SJCRH30 (cell line): ENCODE results near the gene FKBP7. TPM values are rescaled to one million over a fixed set of nuclear protein-coding genes. Genes with fewer than 3 reads are reported as not detected.
A peak's percentile ranks its signal among the peaks of the same experiment; 100 is the strongest.

Experiments used
- DNase-seq, 2 experiments: peaks; one replicate each; pipeline ENCODE4 v3.0.0-alpha.2; 2015 to 2020
- H3K27ac ChIP-seq: fragments of 250-450 bp; sonication (Bioruptor Pico); 2 replicates; pipeline ENCODE4 v1.5.1; 2020; ENCODE audit warnings: mild to moderate bottlenecking, moderate library complexity
- H3K27me3 ChIP-seq: fragments of 250-450 bp; sonication (Bioruptor Pico); 2 replicates; pipeline ENCODE4 v1.5.1; 2020; ENCODE audit warnings: mild to moderate bottlenecking, moderate library complexity
- H3K36me3 ChIP-seq: fragments of 250-450 bp; sonication (Bioruptor Pico); 2 replicates; pipeline ENCODE4 v1.5.1; 2020; ENCODE audit warnings: mild to moderate bottlenecking, moderate library complexity
- H3K4me1 ChIP-seq: fragments of 250-450 bp; sonication (Bioruptor Pico); 2 replicates; pipeline ENCODE4 v1.5.1; 2020; ENCODE audit warnings: mild to moderate bottlenecking, moderate library complexity
- H3K4me3 ChIP-seq: fragments of 250-450 bp; sonication (Bioruptor Pico); 2 replicates; pipeline ENCODE4 v1.5.1; 2020; ENCODE audit warnings: mild to moderate bottlenecking, moderate library complexity
- H3K9me3 ChIP-seq: fragments of 250-450 bp; sonication (Bioruptor Pico); replicated peaks from 2 replicates; pipeline ENCODE4 v1.5.1; 2020; ENCODE audit warnings: mild to moderate bottlenecking, moderate library complexity
- total RNA-seq: library from RNA; depleted of rRNA; stranded (reverse); fragments of >200 nt; shearing (Covaris generic); gene quantifications from 2 replicates; pipeline ENCODE4 v1.2.3, GENCODE V29; 2014

FKBP7 gene
- total RNA-seq, 1 experiment from 2014 or later, result 48.4 TPM

DNA sequence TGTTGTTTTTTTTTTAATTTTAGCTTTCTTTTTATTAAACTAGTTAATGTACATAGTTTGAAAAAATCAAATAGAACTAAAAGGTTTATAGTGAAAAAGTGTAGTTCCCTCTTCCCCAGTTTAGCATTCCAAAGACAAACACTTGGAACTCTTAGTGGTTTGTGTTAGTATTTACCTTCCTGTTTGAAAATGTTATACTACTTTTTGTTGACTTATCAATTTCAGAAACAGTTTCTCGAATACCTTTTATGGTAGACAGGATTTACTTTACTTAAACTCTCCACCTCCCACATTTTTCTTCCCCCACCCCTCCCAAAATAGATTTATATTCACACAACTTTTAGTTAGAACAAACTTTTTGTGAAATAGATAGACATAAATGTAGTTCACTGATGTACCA lies 28.5 kb upstream of the FKBP7 start:
- no peak for DNase-seq
- Histone ChIP-seq H3K4me1 (no peaks in the 10 kb centered on the region), H3K27ac (no peak overlapping the region), H3K9me3 (no peaks in the 10 kb centered on the region), H3K36me3 (peaks cover 31% of the 10 kb centered on the region), H3K4me3 (no peak overlapping the region), H3K27me3 (no peaks in the 10 kb centered on the region)

DNA sequence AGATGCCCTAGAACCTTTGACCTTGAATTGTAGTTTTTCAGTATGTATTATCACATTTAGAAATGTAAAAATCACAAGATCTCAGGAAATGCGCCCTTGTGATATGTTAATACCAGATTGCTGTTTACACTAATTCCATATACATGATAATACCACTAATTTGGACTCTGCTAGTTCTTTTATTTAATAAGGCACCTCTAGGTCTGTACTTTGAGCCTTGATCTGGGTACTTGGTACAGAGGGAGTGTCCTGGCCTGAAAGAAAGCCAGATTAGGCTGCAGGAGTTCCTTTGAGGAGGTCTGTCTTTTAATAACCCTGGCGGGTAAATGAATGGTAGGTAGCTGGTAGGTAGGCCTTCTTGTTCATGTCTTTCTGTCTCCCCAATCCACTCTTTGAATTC lies 28.1 kb upstream of the FKBP7 start:
- Histone ChIP-seq H3K9me3 (no peaks in the 10 kb centered on the region), H3K4me3 (no peak overlapping the region), H3K4me1 (no peaks in the 10 kb centered on the region), H3K36me3 (peaks cover 34% of the 10 kb centered on the region), H3K27ac (no peak overlapping the region), H3K27me3 (no peaks in the 10 kb centered on the region)
- no peak for DNase-seq

DNA sequence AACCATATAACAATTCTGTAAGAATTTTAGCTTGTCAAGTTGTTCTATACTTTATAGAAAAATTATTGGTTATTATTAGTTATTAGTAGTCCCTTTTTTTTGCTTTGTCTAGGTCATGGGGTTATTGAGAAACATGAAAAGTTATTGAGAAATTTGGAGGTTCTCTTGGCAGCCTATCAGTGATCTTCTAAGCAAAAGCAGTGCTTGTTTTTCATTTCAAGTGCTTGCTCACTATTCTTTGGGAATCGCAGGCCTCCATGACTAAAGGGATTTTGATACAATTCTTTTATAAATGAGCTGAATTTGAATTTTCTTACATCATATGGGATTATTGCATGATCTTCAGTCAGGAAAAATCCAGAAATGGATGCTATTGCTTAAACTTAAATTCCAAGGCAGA lies 27.7 kb upstream of the FKBP7 start:
- Histone ChIP-seq H3K36me3 (peaks cover 38% of the 10 kb centered on the region), H3K27ac (no peak overlapping the region), H3K27me3 (no peaks in the 10 kb centered on the region), H3K4me3 (no peak overlapping the region), H3K4me1 (no peaks in the 10 kb centered on the region), H3K9me3 (no peaks in the 10 kb centered on the region)
- DNase-seq, result no peak

DNA sequence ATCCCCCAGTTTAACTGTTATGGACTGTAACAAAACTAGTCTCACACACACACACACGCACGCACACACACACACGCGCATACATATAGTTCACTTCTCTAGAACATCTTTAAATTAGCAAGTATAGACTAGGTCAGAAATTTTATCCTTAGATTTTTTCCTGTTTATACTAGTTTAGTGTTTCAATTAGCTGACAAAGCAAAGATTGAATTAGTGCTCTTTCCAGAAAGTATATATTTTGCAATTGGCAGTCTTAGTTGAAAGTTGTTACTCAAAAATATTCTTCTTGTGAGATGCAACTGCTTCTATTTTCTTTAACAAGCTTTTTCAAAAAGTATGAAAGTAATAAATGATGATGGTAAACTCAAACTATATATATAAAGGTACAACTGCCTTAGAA lies 24.4 kb upstream of the FKBP7 start:
- Histone ChIP-seq H3K9me3 (no peaks in the 10 kb centered on the region), H3K36me3 (peaks cover 45% of the 10 kb centered on the region), H3K27ac (no peak overlapping the region), H3K4me3 (no peak overlapping the region), H3K27me3 (no peaks in the 10 kb centered on the region), H3K4me1 (no peaks in the 10 kb centered on the region)
- DNase-seq, result no peak

DNA sequence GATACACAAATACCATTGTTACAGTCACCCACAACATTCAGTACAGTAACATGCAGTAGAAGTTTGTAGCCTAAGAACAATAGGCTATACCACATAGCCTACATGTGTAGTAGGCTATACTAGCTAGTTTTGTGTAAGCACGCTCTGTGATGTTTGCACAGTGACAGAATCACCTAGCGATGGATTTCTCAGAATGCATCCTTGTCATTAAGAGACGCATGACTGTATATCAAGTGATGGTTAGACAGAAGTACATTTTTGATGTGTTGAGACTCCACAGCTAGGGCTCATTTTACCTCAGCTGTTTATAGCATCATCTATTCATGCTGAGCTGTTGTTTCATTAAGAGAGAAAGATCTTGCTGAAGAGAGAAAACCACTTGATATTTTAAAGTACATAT lies 21.2 kb upstream of the FKBP7 start:
- Histone ChIP-seq H3K4me3 (no peak overlapping the region), H3K27ac (no peak overlapping the region), H3K36me3 (peaks cover 37% of the 10 kb centered on the region), H3K9me3 (no peaks in the 10 kb centered on the region), H3K27me3 (no peaks in the 10 kb centered on the region), H3K4me1 (no peaks in the 10 kb centered on the region)
- DNase-seq, result no peak

DNA sequence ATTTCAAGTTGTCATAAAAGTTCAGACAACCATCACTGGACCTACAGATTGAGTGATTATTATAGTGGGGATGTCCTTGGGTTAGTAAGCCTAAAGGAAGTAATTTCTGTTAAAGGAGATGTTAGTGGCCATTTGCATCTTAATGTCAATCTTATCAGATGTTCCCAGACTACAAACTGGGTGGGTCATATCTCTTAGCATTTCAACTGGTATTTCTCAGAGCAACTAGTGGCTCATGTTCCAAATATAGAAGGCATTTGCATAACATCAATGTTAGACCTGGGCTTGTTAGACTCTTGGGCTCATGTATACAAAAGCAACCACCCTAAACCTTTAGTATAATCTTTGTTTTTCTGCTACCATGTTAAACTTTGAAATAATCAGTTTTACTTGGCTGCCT lies 19.7 kb upstream of the FKBP7 start:
- Histone ChIP-seq H3K27me3 (no peaks in the 10 kb centered on the region), H3K4me1 (no peaks in the 10 kb centered on the region), H3K4me3 (no peak overlapping the region), H3K27ac (no peak overlapping the region), H3K36me3 (peaks cover 38% of the 10 kb centered on the region), H3K9me3 (no peaks in the 10 kb centered on the region)
- DNase-seq, result no peak

DNA sequence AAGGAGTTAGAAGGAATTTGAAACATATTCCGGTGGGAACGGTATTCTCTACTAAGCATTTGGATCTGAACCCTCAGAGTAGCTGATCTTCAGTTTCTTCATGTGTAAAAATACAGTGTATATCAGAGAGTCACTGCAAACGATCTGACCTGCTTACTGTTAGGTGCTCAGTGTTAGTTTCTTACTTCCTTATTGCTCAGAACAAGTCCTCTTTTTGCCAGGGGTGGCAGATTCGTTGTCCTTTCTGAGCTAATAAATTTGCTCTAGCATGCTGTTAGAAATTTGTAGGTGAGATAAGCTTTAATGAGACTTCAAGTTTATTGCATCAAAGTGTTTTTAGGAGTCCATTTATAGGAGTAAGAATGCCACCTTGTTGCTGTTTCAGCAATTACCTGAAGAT lies 17.6 kb upstream of the FKBP7 start:
- Histone ChIP-seq H3K9me3 (no peaks in the 10 kb centered on the region), H3K27me3 (no peaks in the 10 kb centered on the region), H3K4me3 (no peak overlapping the region), H3K27ac (no peak overlapping the region), H3K4me1 (no peaks in the 10 kb centered on the region), H3K36me3 (peaks cover 32% of the 10 kb centered on the region)
- DNase-seq, result no peak

DNA sequence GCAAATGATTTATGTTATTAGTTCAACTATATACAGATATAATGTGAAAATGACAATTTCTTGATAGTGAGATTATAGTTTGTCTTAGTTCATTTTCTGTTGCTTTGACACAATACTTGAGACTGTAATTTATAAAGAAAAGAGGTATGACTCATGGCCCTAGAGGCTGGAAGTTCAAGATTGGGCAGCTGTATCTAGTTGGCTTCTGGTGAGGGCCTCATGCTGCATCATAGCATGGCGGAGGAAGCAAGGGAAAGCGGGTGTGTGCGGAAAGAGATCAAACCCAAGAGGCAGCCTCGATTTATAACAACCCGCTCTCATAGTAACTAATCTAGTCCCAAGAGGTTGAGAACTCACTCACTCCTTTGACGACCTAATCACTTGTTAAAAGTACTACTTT lies 13.2 kb upstream of the FKBP7 start:
- Histone ChIP-seq H3K27ac (no peak overlapping the region), H3K9me3 (no peaks in the 10 kb centered on the region), H3K36me3 (peaks cover 32% of the 10 kb centered on the region; the same call in 1 of the 2 replicates), H3K4me1 (no peaks in the 10 kb centered on the region), H3K27me3 (no peaks in the 10 kb centered on the region), H3K4me3 (no peak overlapping the region)
- no peak for DNase-seq

DNA sequence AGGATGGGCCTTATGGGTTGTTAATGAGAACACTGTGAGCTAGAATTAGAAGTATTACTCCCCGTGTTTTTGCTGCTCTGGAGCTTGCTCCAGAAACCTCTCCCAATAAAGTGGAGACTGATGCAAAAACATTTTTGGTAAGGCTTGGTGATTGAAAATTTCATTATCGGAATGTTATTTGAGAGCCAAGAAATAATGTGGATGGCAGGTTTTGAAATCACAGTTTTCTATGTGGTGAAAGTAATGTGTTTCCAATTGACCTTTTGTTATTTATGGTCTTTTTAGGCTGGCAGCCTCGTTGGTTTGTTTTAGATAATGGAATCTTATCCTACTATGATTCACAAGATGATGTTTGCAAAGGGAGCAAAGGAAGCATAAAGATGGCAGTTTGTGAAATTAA lies 7.0 kb upstream of the FKBP7 start:
- DNase-seq, result no peak
- Histone ChIP-seq H3K4me3 (no peak overlapping the region), H3K4me1 (no peaks in the 10 kb centered on the region), H3K36me3 (peaks cover 23% of the 10 kb centered on the region), H3K27ac (no peak overlapping the region), H3K27me3 (no peaks in the 10 kb centered on the region), H3K9me3 (no peaks in the 10 kb centered on the region)

DNA sequence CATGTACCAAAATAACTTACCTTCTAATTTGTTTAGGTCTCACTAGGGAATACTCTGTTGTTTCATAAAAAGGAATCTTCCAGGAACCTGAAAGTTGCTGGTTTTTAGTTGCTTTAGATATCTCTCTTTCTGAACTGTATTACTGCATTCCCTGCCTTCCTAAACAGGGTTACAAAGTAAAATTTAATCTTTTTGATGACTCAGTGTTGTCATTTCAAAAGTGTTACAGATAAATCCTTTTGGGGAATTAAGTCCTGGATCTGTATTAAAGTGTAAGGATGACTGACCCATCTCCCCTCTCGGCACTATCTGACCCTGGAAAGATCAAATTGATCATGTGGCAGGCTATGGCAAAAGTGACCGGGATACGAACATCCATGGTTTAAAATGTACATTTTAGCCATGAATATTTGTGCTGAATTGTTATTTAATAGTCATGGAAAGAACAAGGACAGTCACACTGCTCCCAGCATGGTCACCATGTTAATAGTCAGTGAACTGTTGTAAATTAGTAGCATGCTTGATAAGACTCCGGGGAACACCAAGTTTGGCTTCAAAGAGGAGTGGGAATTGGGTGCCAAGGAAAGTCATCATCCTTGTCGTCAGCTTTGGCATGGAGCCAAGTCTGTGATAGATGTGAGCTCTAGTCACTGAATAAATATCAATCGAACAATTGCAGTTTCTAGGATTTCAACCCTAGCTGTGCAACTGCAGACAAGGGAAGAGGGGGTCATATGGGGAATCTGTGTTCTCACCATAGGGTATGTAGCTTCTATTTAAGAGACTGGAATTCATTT lies 6.0 kb upstream of the FKBP7 start:
- Histone ChIP-seq H3K4me3 (no peak overlapping the region), H3K36me3 (peaks cover 20% of the 10 kb centered on the region), H3K4me1 (no peaks in the 10 kb centered on the region), H3K9me3 (no peaks in the 10 kb centered on the region), H3K27me3 (no peaks in the 10 kb centered on the region), H3K27ac (no peak overlapping the region)
- peak in 1 of 2 experiments; percentile 20 for DNase-seq

DNA sequence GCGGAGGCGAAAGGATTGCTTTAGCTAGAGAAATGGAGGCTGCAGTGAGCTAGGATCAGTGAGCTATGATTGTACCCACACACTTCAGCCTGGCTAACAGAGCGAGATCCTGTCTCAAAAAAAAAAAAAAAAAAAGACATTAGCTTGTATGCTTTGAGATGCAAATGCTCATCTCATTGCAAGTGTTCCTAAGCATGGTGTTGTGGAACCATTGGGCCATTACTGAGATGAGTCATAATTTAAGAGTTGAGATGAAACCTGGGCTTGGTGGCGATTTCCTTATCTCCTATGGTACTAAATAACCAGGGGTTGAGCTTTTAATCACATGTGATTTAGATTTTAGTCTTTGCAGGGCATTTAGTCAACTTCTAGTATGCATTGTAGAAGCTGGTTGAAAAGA lies 4.0 kb upstream of the FKBP7 start:
- Histone ChIP-seq H3K9me3 (no peaks in the 10 kb centered on the region), H3K36me3 (peaks cover 10% of the 10 kb centered on the region), H3K27me3 (no peaks in the 10 kb centered on the region), H3K4me1 (no peaks in the 10 kb centered on the region), H3K27ac (no peak overlapping the region), H3K4me3 (no peak overlapping the region)
- DNase-seq, result no peak

DNA sequence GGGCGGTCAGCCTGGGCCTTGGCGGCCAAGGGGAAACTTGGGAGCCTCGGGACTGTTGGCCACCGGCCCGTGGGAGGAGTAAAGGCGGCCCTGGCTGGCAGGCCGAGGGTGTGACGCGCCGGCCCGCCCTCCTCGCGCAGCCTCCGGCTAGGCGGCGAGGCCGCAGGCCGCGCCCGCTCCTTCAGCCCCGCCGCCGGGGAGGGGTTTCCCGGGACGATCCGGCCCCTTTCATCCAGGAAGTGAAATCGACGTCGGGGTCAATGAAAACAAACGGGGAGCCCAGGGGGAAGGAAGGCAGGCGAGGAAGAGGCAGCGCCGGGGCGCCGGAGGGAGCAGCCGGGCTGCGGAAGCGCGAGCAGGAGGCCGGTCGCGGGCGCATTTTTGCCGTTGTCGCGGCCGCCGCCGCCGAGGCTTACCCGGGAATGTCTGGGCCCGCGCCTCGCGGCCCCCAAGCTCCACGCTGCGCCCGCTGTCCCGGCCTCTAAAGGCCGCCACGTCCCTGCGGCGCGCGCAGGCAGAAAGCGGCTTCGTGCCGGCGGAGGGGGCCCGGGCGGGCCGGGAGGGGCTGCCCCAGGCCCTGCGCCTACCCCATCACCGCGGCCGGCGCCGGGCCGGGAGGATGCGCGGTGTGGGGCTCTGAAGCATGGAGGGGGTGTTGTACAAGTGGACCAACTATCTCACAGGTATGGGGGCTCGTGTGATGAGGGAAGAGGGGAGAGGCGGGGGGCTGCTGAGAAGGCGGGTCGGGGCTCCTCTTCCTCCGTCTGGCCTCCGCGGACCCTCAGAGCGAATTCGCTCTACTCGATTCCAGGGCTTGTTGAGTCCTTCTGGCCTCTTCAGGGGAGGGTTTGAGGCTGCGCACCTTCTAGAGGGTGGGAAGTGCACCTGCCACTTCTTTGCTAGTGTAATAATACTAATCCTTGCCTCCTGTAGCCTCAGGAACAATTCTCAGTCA lies 2.1 kb upstream of the FKBP7 start, which contains the start of gene PLEKHA3:
PLEKHA3 (plus strand) TSS at position 231 of the 955 bp plus-strand sequence; CDS start at position 644, 413 bp downstream.
- Histone ChIP-seq H3K36me3 (peaks cover 3% of the 10 kb centered on the region; the same call in 1 of the 2 replicates), H3K4me3 (peak within 1 kb of the TSS; percentile 82)

DNA sequence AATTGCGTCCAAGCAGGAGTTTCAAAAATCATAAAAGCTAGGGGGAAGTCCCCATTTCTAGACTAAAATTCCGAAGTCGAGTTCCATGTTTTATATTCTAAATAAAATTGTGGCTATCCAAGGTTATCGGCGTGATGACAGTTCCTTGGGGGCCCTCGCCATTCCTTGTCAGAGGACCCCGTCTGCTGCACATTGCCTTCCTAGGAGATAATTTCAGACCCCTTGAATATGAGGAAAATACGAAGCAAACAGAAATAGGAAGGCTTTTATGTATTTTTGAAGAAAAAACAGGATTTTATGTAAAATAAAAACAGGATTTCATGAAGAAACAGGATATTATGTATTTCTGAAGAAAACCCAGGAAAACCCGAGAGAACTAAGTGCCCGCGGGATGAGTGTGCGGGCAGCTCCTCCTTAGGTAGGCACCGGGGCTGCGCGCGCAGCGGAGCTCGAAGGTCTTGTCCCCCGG lies 1.4 kb upstream of the FKBP7 start:
- Histone ChIP-seq H3K9me3 (no peaks in the 10 kb centered on the region), H3K27ac (peak overlapping the region; percentile 0; the same call in 1 of the 2 replicates), H3K4me3 (peak overlapping the region; percentile 82), H3K27me3 (no peaks in the 10 kb centered on the region), H3K4me1 (no peaks in the 10 kb centered on the region; the same call in 1 of the 2 replicates), H3K36me3 (no peaks in the 10 kb centered on the region)
- peak in 1 of 2 experiments; percentile 6 for DNase-seq

More for the DNA sequence above, 2.1 kb upstream of the FKBP7 start, which contains the start of gene PLEKHA3:
- DNase-seq, result peak; percentile 98
- H3K27ac ChIP-seq, result peak within 1 kb of the TSS; percentile 63
- no peaks in the 10 kb centered on the region for H3K27me3 ChIP-seq
- no peaks in the 10 kb centered on the region; the same call in 1 of the 2 replicates for H3K4me1 ChIP-seq
- no peaks in the 10 kb centered on the region for H3K9me3 ChIP-seq

DNA sequence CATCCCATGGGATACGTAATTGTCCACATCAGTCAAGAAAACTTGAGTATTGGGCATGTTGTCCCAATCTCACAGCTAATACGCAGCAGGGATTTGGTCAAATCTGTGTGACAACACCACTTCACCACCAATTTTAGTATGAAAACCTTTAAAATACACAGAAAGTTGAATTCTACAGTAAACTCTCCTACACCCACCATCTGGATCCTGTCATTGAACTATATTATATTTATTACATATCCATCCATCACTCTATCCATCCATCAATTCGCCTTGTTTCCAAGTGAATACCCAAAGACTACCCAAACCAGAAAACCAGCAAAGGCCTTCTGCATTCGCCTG lies 846 bp upstream of the FKBP7 start:
- no peaks in the 10 kb centered on the region for H3K36me3 ChIP-seq
- DNase-seq, result no peak

DNA sequence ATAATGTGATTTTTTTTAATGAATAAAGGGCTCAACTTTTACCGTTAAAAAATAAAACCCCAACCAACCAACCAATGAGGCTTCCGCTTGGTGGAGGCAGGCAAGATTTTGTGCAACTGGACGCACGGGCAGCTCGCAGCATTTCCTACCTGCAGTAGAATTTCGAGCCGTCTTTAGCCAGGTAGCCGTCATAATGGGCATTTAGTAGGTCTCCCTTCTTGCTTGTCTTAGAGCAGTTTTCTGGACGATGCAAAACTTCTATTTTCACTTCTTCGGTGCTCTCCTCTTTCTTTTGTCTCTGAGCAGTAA lies 316 bp downstream of the FKBP7 start:
- Histone ChIP-seq H3K9me3 (no peaks in the 10 kb centered on the region), H3K27ac (peak overlapping the region; percentile 66), H3K36me3 (0 out of 2 replicates have a peak, but pooled peaks cover 2% of the 10 kb centered on the region), H3K4me3 (peak overlapping the region; percentile 82), H3K27me3 (no peaks in the 10 kb centered on the region), H3K4me1 (no peaks in the 10 kb centered on the region; the same call in 1 of the 2 replicates)
- DNase-seq, result no peak

More for the DNA sequence above, 846 bp upstream of the FKBP7 start:
- no peaks in the 10 kb centered on the region for H3K9me3 ChIP-seq
- peak overlapping the region; percentile 82 for H3K4me3 ChIP-seq
- H3K27me3 ChIP-seq, result no peaks in the 10 kb centered on the region
- H3K27ac ChIP-seq, result peak overlapping the region; percentile 0; the same call in 1 of the 2 replicates
- no peaks in the 10 kb centered on the region; the same call in 1 of the 2 replicates for H3K4me1 ChIP-seq
